Peyer's patch (tissue), 4 donors: Measurements from ENCODE around the gene RHOT1. TPM values are rescaled to one million over a fixed set of nuclear protein-coding genes. Genes with fewer than 3 reads are reported as not detected.
A peak's percentile ranks its signal among the peaks of the same experiment; 100 is the strongest.

Source experiments
- DNase-seq, 3 donors: peaks; one replicate each; pipeline ENCODE4 v3.0.0-alpha.2; 2017 to 2019
- H3K27ac ChIP-seq, 4 donors: fragments of 200-600 bp; sonication (generic); one replicate each; pipeline ENCODE4 v1.5.1; 2016 to 2019
- H3K27me3 ChIP-seq, 2 donors: fragments of 200-600 bp; sonication (generic); one replicate each; pipeline ENCODE4 v1.5.1; 2019
- H3K36me3 ChIP-seq, 3 donors: fragments of 200-600 bp; sonication (generic); one replicate each; pipeline ENCODE4 v1.5.1; 2016 to 2019
- H3K4me1 ChIP-seq, 4 donors: fragments of 200-600 bp; sonication (generic); one replicate each; pipeline ENCODE4 v1.5.1; 2016 to 2019
- H3K4me3 ChIP-seq, 4 donors: fragments of 200-600 bp; sonication (generic); 1 replicate in 3 of 4; 2 replicates in 1 of 4; pipeline ENCODE4 v1.5.1; 2016 to 2019; ENCODE audit warnings: mild to moderate bottlenecking in 1 of 4
- H3K9me3 ChIP-seq, 4 donors: fragments of 200-600 bp; sonication (generic); one replicate each; pipeline ENCODE4 v1.5.1; 2016 to 2019; ENCODE audit warnings: mild to moderate bottlenecking in 1 of 4
- CTCF ChIP-seq, 6 experiments: fragments of 450-650 bp in 4 of 6; fragments of 200-600 bp in 2 of 6; sonication (generic) in 1 of 6; IDR thresholded peaks; one replicate each; pipeline ENCODE4 v1.5.1; 2017 to 2019; ENCODE audit warnings: antibody characterized with exemption in 6 of 6, mild to moderate bottlenecking in 3 of 6, moderate library complexity in 1 of 6
- POLR2A ChIP-seq, 2 donors: fragments of 450-650 bp; IDR thresholded peaks; one replicate each; pipeline ENCODE4 v1.5.1; 2017; ENCODE audit warnings: antibody characterized with exemption in 2 of 2, mild to moderate bottlenecking in 2 of 2, moderate library complexity in 2 of 2
- total RNA-seq, 4 donors: library from RNA; depleted of rRNA; stranded (reverse); fragments of >200 nt; gene quantifications; one replicate each; pipeline ENCODE4 v1.1.0, GENCODE V29; 2016

Gene RHOT1
- total RNA-seq, 4 donors from 2014 or later: 31.4 to 54.9 (median 47.7) TPM

GRCh38 chr17:32264140-32264799 is 122.0 kb downstream of the RHOT1 start:
- peaks cover 0 to 13% of the 10 kb centered on the region in 2 donors for H3K27me3 ChIP-seq
- no peaks in the 10 kb centered on the region for H3K36me3 ChIP-seq
- no peak for DNase-seq
- no peak overlapping the region for H3K4me3 ChIP-seq
- peaks cover 0 to 25% (median 16%) of the 10 kb centered on the region in 4 donors for H3K4me1 ChIP-seq
- H3K27ac ChIP-seq: no peak overlapping the region
- TF ChIP-seq CTCF (IDR thresholded peaks at IDR 0.05) (peak in 1 of 6 experiments; percentile 12), POLR2A (IDR thresholded peaks at IDR 0.05) (no peak)
- no peaks in the 10 kb centered on the region for H3K9me3 ChIP-seq

- TF ChIP-seq POLR2A (IDR thresholded peaks at IDR 0.05) (no peak), CTCF (IDR thresholded peaks at IDR 0.05) (no peak)
- H3K27ac ChIP-seq: peak overlapping the region in 2 of 4 donors; percentile 4 to 49
- no peaks in the 10 kb centered on the region for H3K36me3 ChIP-seq
- peaks cover 0 to 13% of the 10 kb centered on the region in 2 donors for H3K27me3 ChIP-seq
- no peaks in the 10 kb centered on the region for H3K9me3 ChIP-seq
- peaks cover 0 to 25% (median 16%) of the 10 kb centered on the region in 4 donors for H3K4me1 ChIP-seq
- H3K4me3 ChIP-seq: peak overlapping the region in 1 of 4 donors; percentile 75
- DNase-seq: no peak
These were observed 122.5 kb downstream of the RHOT1 start for GRCh38 chr17:32264823-32265191.

GRCh38 chr17:32265192-32265923 is 123.1 kb downstream of the RHOT1 start, which contains the start of gene RHBDL3:
Gene RHBDL3 (plus strand): TSS chr17:32265832. CDS start chr17:32266190, 358 bp downstream.
- peak within 1 kb of the TSS; percentile 41 to 75 (median 69) for H3K4me3 ChIP-seq
- H3K9me3 ChIP-seq: no peaks in the 10 kb centered on the region
- H3K27ac ChIP-seq: peak within 1 kb of the TSS in 2 of 4 donors; percentile 4 to 49
- H3K36me3 ChIP-seq: no peaks in the 10 kb centered on the region
- H3K4me1 ChIP-seq: peaks cover 0 to 25% (median 16%) of the 10 kb centered on the region in 4 donors
- no peak for TF ChIP-seq POLR2A (IDR thresholded peaks at IDR 0.05)
- no peak for TF ChIP-seq CTCF (IDR thresholded peaks at IDR 0.05)
- H3K27me3 ChIP-seq: peaks cover 0 to 13% of the 10 kb centered on the region in 2 donors
- DNase-seq: no peak

- no peak for DNase-seq
- H3K36me3 ChIP-seq: no peaks in the 10 kb centered on the region
- TF ChIP-seq CTCF (IDR thresholded peaks at IDR 0.05): no peak
- TF ChIP-seq POLR2A (IDR thresholded peaks at IDR 0.05): no peak
- no peaks in the 10 kb centered on the region for H3K9me3 ChIP-seq
- H3K27me3 ChIP-seq: peaks cover 0 to 13% of the 10 kb centered on the region in 2 donors
- H3K4me3 ChIP-seq: peak overlapping the region; percentile 41 to 75 (median 69)
- no peak overlapping the region for H3K27ac ChIP-seq
- H3K4me1 ChIP-seq: peaks cover 0 to 25% (median 16%) of the 10 kb centered on the region in 4 donors
These were observed 123.7 kb downstream of the RHOT1 start for GRCh38 chr17:32266051-32266388.

GRCh38 chr17:32266389-32267301 is 124.3 kb downstream of the RHOT1 start:
- TF ChIP-seq CTCF (IDR thresholded peaks at IDR 0.05) (no peak), POLR2A (IDR thresholded peaks at IDR 0.05) (no peak)
- no peak for DNase-seq
- Histone ChIP-seq H3K4me1 (peaks cover 0 to 25% (median 16%) of the 10 kb centered on the region in 4 donors), H3K36me3 (no peaks in the 10 kb centered on the region), H3K9me3 (no peaks in the 10 kb centered on the region), H3K4me3 (peak overlapping the region; percentile 41 to 75 (median 69)), H3K27me3 (peaks cover 0 to 13% of the 10 kb centered on the region in 2 donors), H3K27ac (no peak overlapping the region)
